NAMALWA (cell line): ENCODE measurements around the gene HK2.
"Not testable (repeated sequence)": the region's sequence is repeated elsewhere in the genome, so short reads cannot be mapped to it uniquely, and the experiment has no call there.

Experiments
- DNase-seq: peaks from one replicate; pipeline ENCODE4 v3.0.0-alpha.2; 2015; ENCODE audit warnings: low spot score

Gene HK2

DNA sequence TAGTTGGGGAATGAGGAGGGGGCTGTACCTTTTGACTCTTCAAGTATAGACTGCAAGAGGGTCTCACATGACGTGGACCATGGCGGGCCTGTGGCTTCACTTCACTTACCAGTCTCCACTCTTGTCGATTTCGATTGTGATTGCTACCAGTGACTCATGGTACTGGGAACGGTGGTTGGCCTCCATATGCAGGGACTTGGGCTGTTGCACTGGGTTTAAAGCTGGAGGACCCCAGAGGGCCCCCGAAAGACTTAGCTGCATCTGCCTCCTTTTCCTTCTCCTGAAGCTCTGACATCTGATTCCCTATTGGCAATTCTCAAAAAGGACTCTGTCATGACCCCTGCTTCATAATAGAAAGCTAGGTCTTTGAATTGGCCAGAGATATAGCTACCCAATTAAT, 43.4 kb downstream of the HK2 start:
- no peak for DNase-seq

DNA sequence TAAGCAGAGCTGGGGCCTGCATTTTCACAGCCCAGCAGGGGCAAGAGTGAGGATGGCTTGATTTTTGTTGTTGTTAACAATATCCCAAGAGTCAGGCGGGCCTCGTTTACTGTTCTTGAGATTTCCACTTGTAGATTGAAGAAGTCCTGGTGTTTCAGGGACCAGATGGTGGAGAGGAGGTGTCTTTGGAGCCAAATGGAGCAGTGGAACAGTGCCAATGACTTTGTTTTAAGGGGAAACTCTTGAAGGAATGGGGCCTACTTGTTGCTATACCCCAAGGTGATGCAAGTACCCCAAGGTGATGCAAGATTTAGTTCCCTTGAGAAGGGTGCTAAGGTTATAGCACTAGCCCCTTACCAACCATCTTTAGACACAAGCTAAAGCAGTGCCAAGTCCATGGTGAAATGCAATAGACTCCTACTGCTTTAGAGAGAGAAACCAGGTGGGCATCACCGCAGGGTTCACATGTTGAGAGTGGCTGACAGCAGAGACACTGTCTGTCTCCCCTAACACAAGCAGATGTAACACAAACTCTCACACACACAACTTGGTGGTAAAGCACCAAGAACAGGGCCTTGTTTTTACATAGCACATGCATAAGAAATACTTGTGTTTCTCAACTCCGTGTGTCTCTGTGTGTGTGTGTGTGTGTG, 44.0 kb downstream of the HK2 start:
- no peak for DNase-seq

- no peak for DNase-seq
Measured at GRCh38 chr2:74878551-74878950, 44.6 kb downstream of the HK2 start.

DNA sequence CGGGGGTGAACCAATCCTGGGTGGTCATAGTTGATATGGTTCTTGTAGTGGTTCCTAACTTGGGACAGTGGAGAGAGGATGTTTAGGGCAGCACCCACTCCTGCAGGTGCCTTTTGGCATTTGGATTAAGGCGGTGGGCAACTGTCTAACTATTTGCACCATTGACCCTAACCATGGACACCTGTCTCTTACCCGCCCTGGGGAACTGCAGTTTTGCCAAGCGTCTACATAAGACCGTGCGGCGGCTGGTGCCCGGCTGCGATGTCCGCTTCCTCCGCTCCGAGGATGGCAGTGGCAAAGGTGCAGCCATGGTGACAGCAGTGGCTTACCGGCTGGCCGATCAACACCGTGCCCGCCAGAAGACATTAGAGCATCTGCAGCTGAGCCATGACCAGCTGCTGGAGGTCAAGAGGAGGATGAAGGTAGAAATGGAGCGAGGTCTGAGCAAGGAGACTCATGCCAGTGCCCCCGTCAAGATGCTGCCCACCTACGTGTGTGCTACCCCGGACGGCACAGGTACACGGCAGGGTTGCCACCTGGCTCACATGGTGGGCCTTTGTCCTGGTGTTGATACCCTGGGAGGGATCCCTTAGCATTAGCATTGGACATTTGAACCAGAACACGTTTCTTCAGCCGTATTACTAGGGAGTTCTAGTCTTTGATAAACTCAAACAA, 46.3 kb downstream of the HK2 start:
- DNase-seq: no peak

DNA sequence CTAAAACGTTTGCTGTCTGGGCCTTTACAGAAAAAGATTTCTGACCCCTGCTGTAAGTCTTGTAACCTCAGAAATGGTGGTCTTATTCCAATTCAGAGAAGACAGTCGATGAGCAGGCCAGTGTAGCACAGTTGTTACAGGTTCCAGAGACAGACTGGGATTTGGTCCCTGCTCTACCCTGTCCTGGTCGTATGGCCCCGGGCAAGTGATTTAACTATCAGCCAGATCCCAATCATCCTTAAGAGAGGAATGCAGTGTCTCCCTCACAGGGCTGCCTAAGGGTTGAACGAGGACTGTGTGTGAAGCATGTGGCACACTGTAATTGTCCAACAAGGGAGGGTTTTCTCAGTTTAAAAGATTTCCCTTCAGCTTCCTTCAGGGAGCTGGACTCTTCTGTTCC, 47.2 kb downstream of the HK2 start:
- no peak for DNase-seq

DNA sequence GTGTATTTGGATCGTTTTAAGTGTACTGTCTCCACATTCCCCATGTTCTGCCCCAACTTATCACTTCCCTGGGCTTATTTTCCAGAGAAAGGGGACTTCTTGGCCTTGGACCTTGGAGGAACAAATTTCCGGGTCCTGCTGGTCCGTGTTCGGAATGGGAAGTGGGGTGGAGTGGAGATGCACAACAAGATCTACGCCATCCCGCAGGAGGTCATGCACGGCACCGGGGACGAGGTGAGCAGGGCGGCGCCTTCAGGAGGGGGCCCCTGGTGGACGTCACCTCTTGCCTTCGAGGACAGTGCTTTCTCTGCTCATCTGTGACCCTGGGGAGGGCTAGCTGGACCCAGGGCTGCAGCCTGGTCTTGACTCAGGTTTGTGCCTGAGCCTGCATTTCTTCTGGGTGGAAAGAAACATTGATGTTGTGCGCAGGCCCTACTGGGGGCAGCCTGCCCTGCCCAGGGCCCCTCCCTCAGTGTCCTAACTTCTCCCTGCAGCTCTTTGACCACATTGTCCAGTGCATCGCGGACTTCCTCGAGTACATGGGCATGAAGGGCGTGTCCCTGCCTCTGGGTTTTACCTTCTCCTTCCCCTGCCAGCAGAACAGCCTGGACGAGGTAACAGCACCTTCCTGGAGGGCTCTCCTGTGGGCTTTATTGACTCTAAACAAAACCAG, 47.8 kb downstream of the HK2 start:
- no peak for DNase-seq

DNA sequence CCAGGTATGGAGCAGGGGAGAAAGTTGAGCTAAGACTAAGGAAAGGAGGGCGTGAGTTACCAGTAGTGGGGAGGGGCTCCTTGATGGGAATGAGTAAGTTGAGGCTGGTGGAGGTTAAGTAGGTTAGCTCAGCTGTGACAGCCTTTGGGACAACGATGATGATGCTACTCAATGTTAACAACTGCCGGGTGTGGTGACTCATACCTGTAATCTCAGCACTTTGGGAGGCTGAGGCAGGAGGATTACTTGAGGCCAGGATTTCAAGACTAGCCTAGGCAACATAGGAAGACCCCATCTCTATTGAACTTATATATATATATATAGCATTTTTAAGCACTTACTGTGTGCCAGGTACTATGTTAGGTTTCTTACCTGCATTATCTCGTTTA, 48.4 kb downstream of the HK2 start:
- DNase-seq: no peak

GRCh38 chr2:74883011-74883410, 49.1 kb downstream of the HK2 start:
- no peak for DNase-seq

- DNase-seq: no peak
Measured at GRCh38 chr2:74884118-74884762, 50.3 kb downstream of the HK2 start.

DNA sequence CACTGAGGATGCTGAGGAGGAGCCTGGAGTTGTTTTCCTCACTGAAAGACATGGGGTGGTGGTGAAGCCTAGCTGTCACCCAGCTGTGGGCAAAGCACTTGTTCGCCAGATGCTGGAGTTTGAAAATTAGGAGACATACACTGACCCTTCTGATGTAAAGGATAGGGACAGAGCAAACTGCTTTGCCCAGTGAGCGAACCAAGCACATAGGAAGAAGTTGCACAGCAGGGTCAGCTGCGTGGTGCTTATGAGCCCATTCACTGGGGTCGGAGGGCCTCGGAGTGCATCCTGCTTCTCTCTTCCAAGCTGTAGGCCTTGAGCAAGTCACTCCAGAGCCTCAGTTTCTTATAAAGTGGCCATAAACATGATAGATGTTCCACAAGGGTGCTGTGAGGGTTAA, 50.9 kb downstream of the HK2 start:
- DNase-seq: no peak

GRCh38 chr2:74886251-74886650, 52.3 kb downstream of the HK2 start:
- DNase-seq: no peak

DNA sequence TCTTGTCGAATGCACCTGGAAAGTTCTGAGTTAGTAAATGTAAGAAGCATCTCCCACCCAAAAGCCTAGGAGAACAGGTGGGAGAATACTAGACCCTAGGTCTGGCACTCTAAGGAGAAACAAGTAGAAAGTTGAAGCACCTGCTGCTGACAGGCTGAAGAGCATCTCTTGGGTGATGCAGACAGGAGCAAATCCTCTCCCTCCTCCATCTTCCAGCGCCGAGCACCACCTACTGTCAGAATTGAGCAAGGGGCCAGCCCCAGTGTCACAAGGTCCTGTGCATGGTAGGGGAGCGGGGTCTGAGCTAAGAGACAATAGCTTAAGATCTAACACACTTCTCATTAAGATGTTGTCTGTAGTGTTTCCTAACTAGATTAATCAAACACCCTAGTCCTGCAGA, 52.9 kb downstream of the HK2 start:
- DNase-seq: no peak

DNA sequence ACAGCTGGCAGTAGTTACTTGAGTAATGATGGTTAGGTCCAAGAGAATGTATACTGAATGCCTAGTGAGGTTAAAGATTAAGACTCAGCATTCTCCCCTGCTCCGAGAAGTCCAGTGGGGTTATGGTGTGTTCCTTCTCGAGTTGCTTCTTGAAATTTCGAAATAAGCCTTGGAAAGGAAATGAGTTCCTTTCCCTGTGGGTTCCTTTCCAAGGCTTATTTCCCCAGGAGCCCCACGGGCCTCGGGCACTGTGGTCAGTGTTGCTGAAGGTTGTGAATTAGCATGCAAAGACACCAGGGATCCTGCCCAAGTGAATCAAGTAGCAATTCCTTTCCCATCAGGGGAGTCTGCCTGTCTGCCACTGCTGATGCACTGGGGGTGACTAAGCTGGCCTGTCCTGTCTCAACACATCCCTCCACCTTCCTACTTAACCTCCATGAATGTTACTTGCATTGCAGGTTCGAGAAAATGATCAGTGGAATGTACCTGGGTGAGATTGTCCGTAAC, 53.6 kb downstream of the HK2 start:
- no peak for DNase-seq

DNA sequence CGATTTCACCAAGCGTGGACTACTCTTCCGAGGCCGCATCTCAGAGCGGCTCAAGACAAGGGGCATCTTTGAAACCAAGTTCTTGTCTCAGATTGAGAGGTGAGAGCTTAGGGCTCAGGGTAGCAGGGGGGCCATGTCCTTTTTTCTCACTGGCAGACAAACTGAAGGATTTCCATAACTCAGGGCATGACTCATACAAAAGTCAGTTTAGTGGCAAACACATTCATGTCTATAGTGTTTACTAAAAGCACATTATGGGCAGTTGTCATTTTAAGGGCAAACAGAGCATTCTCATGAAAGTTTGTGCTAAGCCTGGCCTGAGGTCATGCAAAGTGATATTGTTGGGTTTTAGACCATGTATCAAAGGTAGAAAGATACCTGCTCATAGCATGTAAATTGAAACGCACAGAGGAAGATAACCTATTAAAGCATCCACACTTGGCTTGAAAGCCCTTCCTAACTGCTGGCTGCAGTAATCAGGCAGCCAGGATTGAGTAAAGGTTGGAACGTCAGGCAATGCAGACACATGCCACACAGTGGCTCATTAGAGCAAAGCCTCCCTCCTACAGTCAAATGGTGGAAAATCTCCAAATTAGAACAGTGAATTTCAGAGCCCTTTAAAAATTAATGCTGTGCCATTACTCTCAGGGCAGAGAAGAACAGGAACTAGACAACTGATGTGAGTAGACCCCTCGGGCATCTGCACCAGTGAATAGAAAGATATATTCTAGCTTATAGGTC, 54.2 kb downstream of the HK2 start:
- no peak for DNase-seq

- DNase-seq: no peak
Measured at GRCh38 chr2:74889159-74889558, 55.2 kb downstream of the HK2 start.

DNA sequence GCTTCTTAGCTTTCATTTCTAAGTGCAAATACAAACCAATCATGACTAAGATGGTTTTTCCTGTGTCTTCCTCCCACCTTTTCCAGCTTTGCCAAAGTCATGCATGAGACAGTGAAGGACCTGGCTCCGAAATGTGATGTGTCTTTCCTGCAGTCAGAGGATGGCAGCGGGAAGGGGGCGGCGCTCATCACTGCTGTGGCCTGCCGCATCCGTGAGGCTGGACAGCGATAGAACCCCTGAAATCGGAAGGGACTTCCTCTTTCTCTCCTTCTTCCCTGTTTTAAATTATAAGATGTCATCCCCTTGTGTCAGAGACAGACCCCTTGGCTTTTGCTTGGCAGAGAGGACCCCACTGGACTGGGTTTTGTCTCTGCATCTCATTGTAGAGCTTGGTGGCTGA, 56.8 kb downstream of the HK2 start:
- DNase-seq: no peak

GRCh38 chr2:74891136-74891764, 57.3 kb downstream of the HK2 start:
- no peak for DNase-seq

GRCh38 chr2:74891816-74892215, 57.9 kb downstream of the HK2 start:
- DNase-seq: not testable (repeated sequence)

GRCh38 chr2:74892609-74893008, 58.7 kb downstream of the HK2 start:
- no peak for DNase-seq

- DNase-seq: no peak
Measured at GRCh38 chr2:74893332-74893731, 59.4 kb downstream of the HK2 start.

DNA sequence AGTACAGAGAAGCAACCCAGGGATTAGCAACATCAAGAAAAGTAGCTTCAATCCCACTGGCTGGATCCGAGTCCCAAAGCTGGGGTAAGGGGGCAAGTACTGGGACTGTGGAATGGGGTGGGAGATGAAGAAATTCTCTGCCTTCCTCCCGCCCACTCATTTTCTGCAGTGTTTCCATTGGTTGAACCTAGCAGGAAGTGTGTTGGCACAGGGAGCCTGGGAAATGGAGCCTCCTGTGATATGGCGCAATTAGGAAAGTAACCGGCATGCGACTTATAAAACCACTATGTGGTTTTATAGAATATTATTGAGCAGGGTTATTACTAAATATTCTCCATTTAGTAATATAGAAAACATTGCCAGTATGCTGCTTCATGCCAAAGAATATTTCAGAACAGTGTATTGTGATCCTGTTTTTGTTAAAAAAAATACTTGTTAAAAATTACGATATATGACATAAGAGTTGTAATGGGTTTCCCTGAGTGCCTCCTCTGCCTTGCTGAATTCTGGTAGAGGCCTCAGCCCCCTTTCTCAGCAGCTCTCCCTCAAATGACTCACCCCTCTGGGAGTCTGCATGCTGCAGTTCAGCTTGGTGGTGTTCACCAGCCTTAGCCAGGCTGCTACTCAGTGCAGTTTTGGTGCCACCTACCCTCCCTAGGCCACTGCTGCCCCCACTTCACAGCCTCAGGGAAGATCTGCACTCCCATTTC, 60.5 kb downstream of the HK2 start:
- no peak for DNase-seq
